Neuronal stem cell (in vitro differentiated cells): ENCODE measurements around the gene SEMA6A.

Source experiments
- DNase-seq: peaks from one replicate; pipeline ENCODE4 v3.0.0-alpha.2; 2013; ENCODE audit warnings: low spot score
- H2AFZ ChIP-seq: one replicate; pipeline ENCODE4 v1.6.1; 2013; ENCODE audit warnings: mild to moderate bottlenecking, low read length, inconsistent platforms
- H2AK5ac ChIP-seq: 2 replicates; pipeline ENCODE4 v1.6.1; 2013; ENCODE audit warnings: low read depth, mild to moderate bottlenecking, inconsistent platforms, low read length, moderate library complexity, mixed read lengths
- H2BK120ac ChIP-seq: 2 replicates; pipeline ENCODE4 v1.6.1; 2013; ENCODE audit warnings: low read depth, mild to moderate bottlenecking, inconsistent platforms, low read length, moderate library complexity, mixed read lengths
- H2BK12ac ChIP-seq: one replicate; pipeline ENCODE4 v1.6.1; 2013; ENCODE audit warnings: low read length, inconsistent platforms
- H2BK15ac ChIP-seq: 2 replicates; pipeline ENCODE4 v1.6.1; 2013; ENCODE audit warnings: mild to moderate bottlenecking, low read length, inconsistent platforms, mixed read lengths
- H2BK5ac ChIP-seq: one replicate; pipeline ENCODE4 v1.6.1; 2013; ENCODE audit warnings: inconsistent platforms, mild to moderate bottlenecking, low read length, moderate library complexity
- H3K14ac ChIP-seq: one replicate; pipeline ENCODE4 v1.6.1; 2013; ENCODE audit warnings: low read length, inconsistent platforms
- H3K18ac ChIP-seq: 2 replicates; pipeline ENCODE4 v1.6.1; 2013; ENCODE audit warnings: low read length, inconsistent platforms
- H3K23ac ChIP-seq: 2 replicates; pipeline ENCODE4 v1.6.1; 2013; ENCODE audit warnings: low read depth, mild to moderate bottlenecking, mixed read lengths, low read length, inconsistent platforms; ENCODE audit not compliant: poor library complexity
- H3K27ac ChIP-seq: replicated peaks from 3 replicates; pipeline ENCODE4 v1.5.1; 2013; ENCODE audit warnings: low read length, inconsistent platforms
- H3K27me3 ChIP-seq, 3 experiments: 2 replicates each; pipeline ENCODE4 v1.6.1; 2013; ENCODE audit warnings: low read length in 3 of 3, mild to moderate bottlenecking in 2 of 3, inconsistent platforms in 1 of 3, low read depth in 1 of 3, mixed read lengths in 1 of 3, moderate library complexity in 1 of 3; ENCODE audit not compliant: control insufficient read depth in 3 of 3, insufficient read depth in 3 of 3
- H3K36me3 ChIP-seq, 2 donors: replicated peaks in 1 of 2; 2 replicates each; pipeline ENCODE4 v1.6.1; 2013; ENCODE audit warnings: low read length in 2 of 2; ENCODE audit not compliant: control insufficient read depth in 2 of 2, insufficient read depth in 2 of 2
- H3K4ac ChIP-seq: 2 replicates; pipeline ENCODE4 v1.6.1; 2013; ENCODE audit warnings: inconsistent platforms, mild to moderate bottlenecking, low read length, moderate library complexity
- H3K4me1 ChIP-seq, 2 donors: 1 replicate in 1 of 2; 2 replicates in 1 of 2; pipeline ENCODE4 v1.6.1; 2013; ENCODE audit warnings: low read length in 2 of 2, low read depth in 1 of 2; ENCODE audit not compliant: control insufficient read depth in 2 of 2, insufficient read depth in 1 of 2
- H3K4me2 ChIP-seq: one replicate; pipeline ENCODE4 v1.6.1; 2013; ENCODE audit warnings: mild to moderate bottlenecking, low read length, inconsistent platforms; ENCODE audit not compliant: insufficient read depth, poor library complexity, severe bottlenecking
- H3K4me3 ChIP-seq, 2 donors: 2 replicates each; pipeline ENCODE4 v1.5.1; 2013; ENCODE audit warnings: low read length in 2 of 2, mild to moderate bottlenecking in 2 of 2, inconsistent platforms in 1 of 2, moderate library complexity in 1 of 2
- H3K79me1 ChIP-seq: one replicate; pipeline ENCODE4 v1.6.1; 2013; ENCODE audit warnings: low read depth, mild to moderate bottlenecking, inconsistent platforms, low read length, moderate library complexity
- H3K9ac ChIP-seq: one replicate; pipeline ENCODE4 v1.6.1; 2013; ENCODE audit warnings: mild to moderate bottlenecking, low read depth, low read length, inconsistent platforms; ENCODE audit not compliant: poor library complexity
- H3K9me3 ChIP-seq, 2 donors: replicated peaks in 1 of 2; 2 replicates each; pipeline versions ENCODE3 to v1.6.1; 2013; ENCODE audit warnings: low read length in 2 of 2, mild to moderate bottlenecking in 2 of 2, inconsistent platforms in 1 of 2, low read depth in 1 of 2, mixed read lengths in 1 of 2, moderate library complexity in 1 of 2; ENCODE audit not compliant: control insufficient read depth in 2 of 2, insufficient read depth in 1 of 2
- H4K8ac ChIP-seq: one replicate; pipeline ENCODE4 v1.6.1; 2013; ENCODE audit warnings: low read depth, mild to moderate bottlenecking, inconsistent platforms, low read length, moderate library complexity
- H4K91ac ChIP-seq: one replicate; pipeline ENCODE4 v1.6.1; 2013; ENCODE audit warnings: low read length, low read depth, mild to moderate bottlenecking, inconsistent platforms; ENCODE audit not compliant: poor library complexity
- WGBS, 2 donors: extraction: QIAGEN DNeasy Blood & Tissue Kit; methylation state at CpG; one replicate each; pipeline ENCODE4 v1.1.7; 2013; ENCODE audit warnings: missing lambda C conversion rate in 2 of 2, mixed read lengths in 1 of 2; ENCODE audit not compliant: insufficient read length in 2 of 2, insufficient replicate concordance in 1 of 2; ENCODE audit errors: extremely low coverage in 2 of 2; 5-methylcytosine and 5-hydroxymethylcytosine counted together

Gene SEMA6A

DNA sequence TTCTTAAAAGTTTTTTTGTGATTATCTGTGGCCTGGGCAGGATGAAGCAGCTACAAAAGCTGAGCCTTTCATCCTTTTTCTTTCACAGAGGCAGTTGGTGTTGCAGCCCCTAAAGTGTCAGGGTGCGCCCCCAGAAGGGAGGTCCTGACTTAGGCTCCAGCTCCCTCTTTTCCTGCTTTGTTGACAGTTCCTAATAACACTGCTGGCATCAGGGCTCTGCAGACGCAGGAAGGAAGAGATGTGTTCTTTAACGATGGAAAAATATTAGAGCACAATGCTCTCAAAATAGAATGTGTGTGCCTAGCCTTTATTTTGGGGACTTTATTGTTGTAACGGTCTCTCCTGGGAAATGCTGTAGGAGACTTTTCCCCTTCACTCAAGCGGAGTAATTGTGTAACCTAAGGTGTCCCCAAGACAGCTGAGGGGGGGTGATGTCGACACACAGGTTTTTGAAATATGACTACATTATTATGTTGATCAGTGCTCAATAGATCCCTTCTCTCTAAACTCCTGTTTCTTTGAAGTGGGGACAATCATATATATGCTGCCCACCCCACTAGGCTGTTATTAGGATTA, 135.6 kb downstream of the SEMA6A start:
- Histone ChIP-seq H4K91ac (no peak overlapping the region), H3K27ac (no peak overlapping the region), H3K18ac (no peak overlapping the region), H3K27me3 (no peaks in the 10 kb centered on the region), H3K9me3 (no peaks in the 10 kb centered on the region), H2AK5ac (no peak overlapping the region), H3K4me1 (peaks cover 5 to 27% of the 10 kb centered on the region in 2 donors), H3K23ac (no peak overlapping the region), H3K4me3 (no peak overlapping the region), H2BK120ac (no peak overlapping the region), H3K4me2 (no peak overlapping the region), H3K79me1 (peaks cover 2% of the 10 kb centered on the region), H3K14ac (no peak overlapping the region), H2AFZ (no peak overlapping the region), H2BK5ac (no peak overlapping the region), H3K9ac (no peak overlapping the region), H2BK15ac (no peak overlapping the region), H4K8ac (no peak overlapping the region), H3K4ac (no peak overlapping the region), H2BK12ac (no peak overlapping the region), H3K36me3 (no peaks in the 10 kb centered on the region)
- WGBS, 2 donors = no CpG with 5 or more reads among the region's 6 CpGs
- no peak for DNase-seq

DNA sequence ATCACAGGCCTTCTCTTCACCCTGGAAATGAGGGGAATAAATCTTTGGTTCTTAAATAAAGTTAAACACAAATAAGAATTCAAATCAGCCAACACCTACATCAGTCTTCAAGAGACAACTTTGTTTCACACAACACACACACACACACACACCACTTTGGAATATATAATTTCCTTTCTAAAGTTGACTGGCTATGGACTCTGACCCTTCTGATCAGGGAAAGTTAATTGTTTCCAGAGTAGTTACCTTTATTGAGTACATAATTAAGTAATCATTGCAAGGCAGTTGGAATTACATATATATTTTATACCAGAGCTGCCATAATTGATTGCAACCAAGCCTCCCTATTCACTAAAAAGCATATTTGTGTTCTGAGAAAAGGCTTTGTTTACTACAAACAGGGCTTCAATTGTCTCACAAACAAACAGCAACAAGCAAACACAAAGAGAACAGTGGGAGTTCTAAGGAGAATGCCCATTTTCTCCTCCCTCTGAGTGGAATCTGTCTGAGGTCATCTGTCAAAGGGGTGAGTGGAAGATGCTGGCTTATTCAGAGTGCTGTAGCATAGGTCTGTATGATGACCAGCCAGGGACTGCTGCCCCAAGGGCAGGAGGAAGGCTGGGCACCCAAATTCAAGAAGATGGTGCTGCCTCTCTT, 136.6 kb downstream of the SEMA6A start:
- no peak overlapping the region for H2AK5ac ChIP-seq

DNA sequence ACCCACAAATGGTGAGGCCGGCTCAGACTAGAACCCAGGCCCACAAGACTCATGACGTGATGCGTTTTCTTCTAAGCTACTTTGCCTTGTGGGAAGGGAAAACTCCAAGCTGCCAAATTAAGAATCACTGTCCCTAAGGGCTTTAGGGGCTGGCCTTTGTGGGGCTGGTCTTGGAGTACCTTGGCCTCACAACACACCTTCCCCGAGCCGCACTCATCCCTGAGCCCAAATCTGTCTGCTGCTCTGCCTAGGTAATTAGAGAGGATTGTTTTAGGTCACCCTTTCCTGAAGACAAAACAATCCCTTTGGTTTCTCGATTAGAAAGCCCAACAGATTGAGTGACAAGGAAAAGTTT, 137.3 kb downstream of the SEMA6A start:
- H3K18ac ChIP-seq = no peak overlapping the region
- H3K23ac ChIP-seq = no peak overlapping the region
- H3K4ac ChIP-seq = no peak overlapping the region
- DNase-seq = no peak
- H2BK5ac ChIP-seq = no peak overlapping the region
- no peaks in the 10 kb centered on the region for H3K9me3 ChIP-seq
- H3K27me3 ChIP-seq = no peaks in the 10 kb centered on the region
- WGBS, 2 donors = no CpG with 5 or more reads among the region's 6 CpGs
- H3K4me3 ChIP-seq = no peak overlapping the region
- peaks cover 3 to 26% of the 10 kb centered on the region in 2 donors for H3K4me1 ChIP-seq
- no peak overlapping the region for H2BK15ac ChIP-seq
- H3K36me3 ChIP-seq = no peaks in the 10 kb centered on the region
- H3K79me1 ChIP-seq = no peaks in the 10 kb centered on the region
- no peak overlapping the region for H3K27ac ChIP-seq
- no peak overlapping the region for H3K4me2 ChIP-seq
- H4K8ac ChIP-seq = no peak overlapping the region
- H3K9ac ChIP-seq = no peak overlapping the region
- H4K91ac ChIP-seq = no peak overlapping the region
- no peak overlapping the region for H2AK5ac ChIP-seq
- no peak overlapping the region for H2BK12ac ChIP-seq
- no peak overlapping the region for H2BK120ac ChIP-seq
- H2AFZ ChIP-seq = no peak overlapping the region
- H3K14ac ChIP-seq = no peak overlapping the region

More for the DNA sequence above, 136.6 kb downstream of the SEMA6A start:
- H2BK120ac ChIP-seq = no peak overlapping the region
- H2BK15ac ChIP-seq = no peak overlapping the region
- no peak overlapping the region for H3K18ac ChIP-seq
- H4K8ac ChIP-seq = no peak overlapping the region
- H2BK5ac ChIP-seq = no peak overlapping the region
- no peak overlapping the region for H2AFZ ChIP-seq
- no peak overlapping the region for H3K4me2 ChIP-seq
- no peaks in the 10 kb centered on the region for H3K9me3 ChIP-seq
- H3K4ac ChIP-seq = no peak overlapping the region
- no peak overlapping the region for H4K91ac ChIP-seq
- H3K27ac ChIP-seq = no peak overlapping the region
- H2BK12ac ChIP-seq = no peak overlapping the region
- H3K23ac ChIP-seq = no peak overlapping the region
- H3K36me3 ChIP-seq = no peaks in the 10 kb centered on the region
- H3K9ac ChIP-seq = no peak overlapping the region
- no peaks in the 10 kb centered on the region for H3K79me1 ChIP-seq
- peak; percentile 37 for DNase-seq
- peaks cover 5 to 26% of the 10 kb centered on the region in 2 donors for H3K4me1 ChIP-seq
- H3K27me3 ChIP-seq = no peaks in the 10 kb centered on the region
- H3K14ac ChIP-seq = no peak overlapping the region
- H3K4me3 ChIP-seq = no peak overlapping the region

DNA sequence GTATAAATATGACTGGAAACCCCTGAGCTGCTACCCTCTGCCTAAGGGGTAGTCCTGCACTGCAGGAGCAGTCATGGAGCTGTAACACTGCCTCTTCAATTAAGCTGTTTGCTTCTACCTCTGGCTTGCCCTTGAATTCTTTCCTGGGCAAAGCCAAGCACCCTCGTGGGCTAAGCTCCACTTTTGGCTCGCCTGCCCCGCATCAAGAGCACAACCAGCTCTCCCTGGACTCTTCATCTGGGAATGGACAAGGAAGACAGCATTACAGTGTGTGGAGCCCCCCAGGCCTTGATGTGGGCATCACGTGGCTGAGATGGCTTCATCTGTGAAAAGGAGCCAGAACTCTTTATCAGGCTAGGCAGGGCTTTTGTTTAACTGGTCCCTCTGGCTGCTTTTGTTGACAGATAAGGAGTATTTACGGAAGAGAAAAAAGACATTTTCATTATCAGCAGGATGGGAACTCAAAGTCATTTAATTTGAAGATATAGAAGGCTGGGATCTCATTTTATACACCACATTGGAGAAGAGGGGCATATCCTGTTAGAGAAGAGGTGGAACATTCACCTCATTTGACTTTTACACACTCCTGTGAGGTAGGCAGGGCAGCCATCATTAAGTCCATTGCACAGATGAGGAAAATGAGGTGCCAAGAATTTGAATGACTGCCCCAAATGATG, 137.8 kb downstream of the SEMA6A start:
- Histone ChIP-seq H3K4me3 (no peak overlapping the region), H2AK5ac (no peak overlapping the region), H2BK5ac (no peak overlapping the region), H3K79me1 (no peaks in the 10 kb centered on the region), H2BK12ac (no peak overlapping the region), H3K4ac (no peak overlapping the region), H3K9me3 (no peaks in the 10 kb centered on the region), H3K14ac (no peak overlapping the region), H3K27me3 (no peaks in the 10 kb centered on the region), H4K91ac (no peak overlapping the region), H3K18ac (no peak overlapping the region), H3K27ac (no peak overlapping the region), H2AFZ (no peak overlapping the region), H2BK15ac (no peak overlapping the region), H3K4me2 (no peak overlapping the region), H2BK120ac (no peak overlapping the region), H3K23ac (no peak overlapping the region), H3K9ac (no peak overlapping the region), H4K8ac (no peak overlapping the region), H3K4me1 (peaks cover 3 to 26% of the 10 kb centered on the region in 2 donors), H3K36me3 (no peaks in the 10 kb centered on the region)
- no CpG with 5 or more reads among the region's 5 CpGs for WGBS, 2 donors
- DNase-seq = no peak
